Mesothelial cell of epicardium (in vitro differentiated cells): ENCODE measurements around the gene MRPL9. TPM values are rescaled to one million over a fixed set of nuclear protein-coding genes. Genes with fewer than 3 reads are reported as not detected.

Experiments used
- DNase-seq, 2 experiments: peaks; one replicate each; pipeline ENCODE4 v3.0.0; 2021; ENCODE audit warnings: low spot score in 2 of 2; ENCODE audit not compliant: unreplicated experiment in 2 of 2
- H3K27ac Mint-ChIP-seq: 2 replicates; pipeline ENCODE4 v1.8.0; 2021; ENCODE audit warnings: mixed read lengths
- H3K27me3 Mint-ChIP-seq: 2 replicates; pipeline ENCODE4 v1.8.0; 2021; ENCODE audit warnings: low read depth, mixed read lengths
- H3K36me3 Mint-ChIP-seq: 2 replicates; pipeline ENCODE4 v1.8.0; 2021; ENCODE audit warnings: mixed read lengths
- H3K4me1 Mint-ChIP-seq: 2 replicates; pipeline ENCODE4 v1.8.0; 2021; ENCODE audit warnings: mixed read lengths
- H3K4me3 Mint-ChIP-seq: 2 replicates; pipeline ENCODE4 v1.8.0; 2021; ENCODE audit warnings: mild to moderate bottlenecking, moderate library complexity, mixed read lengths
- H3K9me3 Mint-ChIP-seq: 2 replicates; pipeline ENCODE4 v1.8.0; 2021; ENCODE audit warnings: mixed read lengths
- CTCF ChIP-seq: fragments of 200-600 bp; sonication (generic); IDR thresholded peaks from one replicate; pipeline ENCODE4 v1.5.0; 2021; ENCODE audit warnings: antibody characterized with exemption; ENCODE audit not compliant: unreplicated experiment
- total RNA-seq: library from RNA; stranded (reverse); gene quantifications from 3 replicates; pipeline ENCODE4 v1.2.1, GENCODE V29; 2021

MRPL9 gene
- total RNA-seq, 1 donor from 2014 or later = 73.1 TPM

- no peak for TF ChIP-seq CTCF
- Mint-ChIP-seq H3K9me3 (no peaks in the 10 kb centered on the region), H3K4me3 (no peak overlapping the region), H3K27ac (no peak overlapping the region), H3K27me3 (peaks cover 42% of the 10 kb centered on the region), H3K4me1 (peaks cover 2% of the 10 kb centered on the region), H3K36me3 (no peaks in the 10 kb centered on the region)
- no peak for DNase-seq
Measured at GRCh38 chr1:151807131-151807530, 43.8 kb upstream of the MRPL9 start.

GRCh38 chr1:151806170-151806569, 42.9 kb upstream of the MRPL9 start:
- Mint-ChIP-seq H3K36me3 (no peaks in the 10 kb centered on the region), H3K27me3 (peaks cover 42% of the 10 kb centered on the region), H3K9me3 (no peaks in the 10 kb centered on the region)

GRCh38 chr1:151805066-151805820, 41.9 kb upstream of the MRPL9 start, which contains the start of gene LINGO4:
TSS of gene LINGO4 (minus strand) at chr1:151805419. CDS start at chr1:151802704, 2,715 bp downstream.
- Mint-ChIP-seq H3K9me3 (no peaks in the 10 kb centered on the region), H3K4me3 (no peak within 1 kb of the TSS), H3K27me3 (peaks cover 46% of the 10 kb centered on the region), H3K4me1 (peaks cover 2% of the 10 kb centered on the region), H3K27ac (no peak within 1 kb of the TSS), H3K36me3 (no peaks in the 10 kb centered on the region)
- TF ChIP-seq CTCF = no peak
- DNase-seq = no peak

More at GRCh38 chr1:151806170-151806569, 42.9 kb upstream of the MRPL9 start:
- no peak overlapping the region for H3K4me3 Mint-ChIP-seq
- DNase-seq = no peak
- TF ChIP-seq CTCF = no peak
- H3K27ac Mint-ChIP-seq = no peak overlapping the region
- peaks cover 2% of the 10 kb centered on the region for H3K4me1 Mint-ChIP-seq

- no peak for DNase-seq
- Mint-ChIP-seq H3K4me1 (peaks cover 2% of the 10 kb centered on the region), H3K4me3 (no peak overlapping the region), H3K27me3 (peaks cover 58% of the 10 kb centered on the region), H3K9me3 (no peaks in the 10 kb centered on the region), H3K36me3 (no peaks in the 10 kb centered on the region), H3K27ac (no peak overlapping the region)
- no peak for TF ChIP-seq CTCF
Measured at GRCh38 chr1:151803915-151804314, 40.6 kb upstream of the MRPL9 start.

GRCh38 chr1:151803164-151803563, 39.9 kb upstream of the MRPL9 start:
- Mint-ChIP-seq H3K27ac (no peak overlapping the region), H3K4me3 (no peak overlapping the region), H3K36me3 (no peaks in the 10 kb centered on the region), H3K9me3 (no peaks in the 10 kb centered on the region), H3K27me3 (peaks cover 63% of the 10 kb centered on the region), H3K4me1 (peaks cover 2% of the 10 kb centered on the region)
- no peak for TF ChIP-seq CTCF
- DNase-seq = no peak
